ENCODE measurements around the gene TEAD4. TPM values are rescaled to one million over a fixed set of nuclear protein-coding genes. Genes with fewer than 3 reads are reported as not detected.
A peak's percentile ranks its signal among the peaks of the same experiment; 100 is the strongest.

TEAD4 gene
- total and polyA plus RNA-seq, 8 donors: 17.4 to 43.8 (median 29.5) TPM

- no peaks in the 10 kb centered on the region for H3K9me3 ChIP-seq
- no peaks in the 10 kb centered on the region for H3K27me3 ChIP-seq
- no peak for TF ChIP-seq CTCF (IDR thresholded peaks at IDR 0.05)
- ATAC-seq (no peak), DNase-seq (no peak), FAIRE-seq (no peak)
- intact Hi-C loops (cut with DNase I): loop anchor here in 1 of 3 donors (10.0 kb wide), 1 partner anchor 87 kb away; the partner anchor contains the start of gene TEX52
- peaks cover 0 to 5% (median 0%) of the 10 kb centered on the region in 3 donors for H3K4me1 ChIP-seq
- no peak overlapping the region for H3K27ac ChIP-seq
- peaks cover 0 to 7% (median 0%) of the 10 kb centered on the region in 3 donors for H3K36me3 ChIP-seq
- WGBS, 2 donors: 73 to 80% methylated on average over 8 of the region's 8 CpGs
- H3K4me3 ChIP-seq: no peak overlapping the region
Observed at GRCh38 chr12:2941524-2941923, 17.7 kb upstream of the TEAD4 start.

- no peak for FAIRE-seq
- no peaks in the 10 kb centered on the region for H3K27me3 ChIP-seq
- peak overlapping the region in 1 of 4 donors; percentile 35 for H3K4me3 ChIP-seq
- H3K27ac ChIP-seq: peak overlapping the region in 3 of 4 donors; percentile 3 to 30 (median 18)
- peak; percentile 92 to 98 (median 96) for ATAC-seq
- peak; percentile 73 to 88 (median 80) for DNase-seq
- H3K4me1 ChIP-seq: peaks cover 0 to 5% (median 0%) of the 10 kb centered on the region in 3 donors
- TF ChIP-seq CTCF (IDR thresholded peaks at IDR 0.05): peak; percentile 62 to 77 (median 63)
- no peaks in the 10 kb centered on the region for H3K36me3 ChIP-seq
- 11 to 13% methylated on average over 24 of the region's 24 CpGs for WGBS, 2 donors
- intact Hi-C loops (cut with DNase I): loop anchor here in 1 of 3 donors (10.0 kb wide), 1 partner anchor 90 kb away; the partner anchor contains the start of gene TEX52
- no peaks in the 10 kb centered on the region for H3K9me3 ChIP-seq
Observed at GRCh38 chr12:2944401-2945047, 14.7 kb upstream of the TEAD4 start.

- H3K36me3 ChIP-seq: no peaks in the 10 kb centered on the region
- DNase-seq (no peak), FAIRE-seq (no peak), ATAC-seq (no peak)
- no peak overlapping the region for H3K4me3 ChIP-seq
- intact Hi-C loops (cut with DNase I): loop anchor here in 1 of 3 donors (10.0 kb wide), 1 partner anchor 95 kb away; the partner anchor contains the start of gene TEX52
- H3K9me3 ChIP-seq: no peaks in the 10 kb centered on the region
- H3K27me3 ChIP-seq: no peaks in the 10 kb centered on the region
- no peak overlapping the region for H3K27ac ChIP-seq
- 87 to 91% methylated on average over 4 of the region's 4 CpGs for WGBS, 2 donors
- H3K4me1 ChIP-seq: peaks cover 0 to under 1% (median 0%) of the 10 kb centered on the region in 3 donors
- no peak for TF ChIP-seq CTCF (IDR thresholded peaks at IDR 0.05)
Observed at GRCh38 chr12:2949411-2949810, 9.8 kb upstream of the TEAD4 start.

GRCh38 chr12:2955888-2956287, 3.3 kb upstream of the TEAD4 start:
- H3K4me3 ChIP-seq: no peak overlapping the region
- 89 to 94% methylated on average over 1 of the region's 1 CpG for WGBS, 2 donors
- H3K4me1 ChIP-seq: peaks cover 0 to 10% (median 7%) of the 10 kb centered on the region in 3 donors
- FAIRE-seq (no peak), DNase-seq (no peak), ATAC-seq (no peak)
- H3K27me3 ChIP-seq: no peaks in the 10 kb centered on the region
- TF ChIP-seq CTCF (IDR thresholded peaks at IDR 0.05): no peak
- H3K27ac ChIP-seq: no peak overlapping the region
- H3K36me3 ChIP-seq: no peaks in the 10 kb centered on the region
- intact Hi-C loops (cut with DNase I): no loop called here
- H3K9me3 ChIP-seq: no peaks in the 10 kb centered on the region
